HTR-8/SVneo (cell line): ENCODE results near the gene ATP2C2.
"Not testable (repeated sequence)": the region's sequence is repeated elsewhere in the genome, so short reads cannot be mapped to it uniquely, and the experiment has no call there.

ENCODE experiments used
- DNase-seq: peaks from one replicate; pipeline ENCODE4 v3.0.0; 2011; ENCODE audit warnings: low spot score, mixed read lengths; ENCODE audit not compliant: insufficient read length
- FAIRE-seq: peaks from 2 replicates; lab custom pipeline; 2011; peaks lifted over from hg19 to GRCh38; lab: Jason Lieb, UNC

The ATP2C2 gene

DNA sequence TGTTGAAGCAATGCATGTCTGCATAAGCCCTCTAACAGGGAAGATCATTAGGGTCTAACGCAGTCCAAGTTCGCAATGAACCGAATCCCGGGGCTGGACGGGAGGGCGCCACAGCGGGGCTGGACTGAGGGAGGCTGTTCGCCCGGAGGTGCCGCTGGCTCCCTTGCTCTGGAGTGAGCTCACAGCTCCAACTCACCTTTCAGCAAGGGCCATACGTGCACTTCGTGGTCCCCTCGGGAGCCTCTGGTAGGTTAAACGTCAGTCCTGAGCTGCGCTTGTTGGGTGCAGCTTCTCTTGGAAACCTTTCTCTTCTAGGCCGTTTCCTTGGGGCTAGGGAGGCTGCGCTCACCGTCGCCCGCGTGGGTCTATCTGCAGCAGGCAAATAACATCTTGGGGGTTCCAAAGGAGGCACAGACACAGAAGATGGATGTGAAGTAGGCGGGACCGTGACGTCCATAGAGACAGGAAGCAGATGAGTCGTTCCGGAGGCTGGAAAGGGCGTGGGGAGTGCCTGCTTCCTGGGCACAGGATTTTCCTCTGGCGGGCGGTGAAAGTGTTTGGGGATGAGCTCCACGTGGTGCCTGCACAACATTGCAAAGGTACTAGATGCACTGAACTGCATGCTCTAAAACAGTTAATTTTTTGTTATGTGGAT, 21.9 kb downstream of the ATP2C2 start:
- DNase-seq = no peak
- no peak for FAIRE-seq

DNA sequence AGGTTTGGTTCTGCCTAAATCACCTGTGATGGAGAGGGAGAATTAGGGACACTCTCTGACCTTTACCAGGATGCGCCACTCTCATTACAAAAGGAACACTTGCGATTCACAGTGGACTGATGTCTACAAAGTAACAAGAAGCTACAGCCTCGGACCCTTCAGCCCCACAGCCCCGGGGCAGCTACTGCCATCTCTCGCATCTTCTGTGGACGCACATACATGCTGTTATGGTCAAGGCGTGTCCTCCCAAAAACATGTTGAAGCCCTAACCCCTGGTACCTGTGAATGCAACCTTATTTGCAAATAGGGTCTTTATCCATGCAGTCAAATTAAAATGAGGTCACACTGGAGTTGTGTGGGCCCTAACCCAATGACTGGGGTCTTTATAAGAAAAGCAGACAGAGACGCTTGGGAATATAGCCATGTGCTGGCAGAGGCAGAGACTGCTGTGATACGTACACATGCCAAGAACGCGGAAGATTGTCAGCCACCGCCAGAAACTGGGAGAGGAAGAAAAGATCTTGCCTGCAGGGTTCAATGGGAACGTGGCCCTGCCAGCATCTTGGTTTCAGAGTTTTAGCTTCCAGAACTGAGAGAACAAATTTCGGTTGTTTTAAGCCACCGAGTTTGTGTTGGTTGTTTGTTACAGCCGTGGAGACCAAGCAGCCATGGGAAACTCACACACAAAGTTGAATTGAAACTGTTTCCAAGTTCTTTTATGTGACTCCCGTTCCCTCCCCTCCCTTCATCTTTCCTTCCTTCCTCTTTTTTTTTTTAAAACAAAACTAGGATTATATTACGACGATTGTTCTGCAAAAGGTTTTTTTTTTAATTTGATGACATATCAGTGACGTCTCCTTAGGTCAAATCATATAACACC, 23.1 kb downstream of the ATP2C2 start:
- DNase-seq = no peak
- no peak for FAIRE-seq

DNA sequence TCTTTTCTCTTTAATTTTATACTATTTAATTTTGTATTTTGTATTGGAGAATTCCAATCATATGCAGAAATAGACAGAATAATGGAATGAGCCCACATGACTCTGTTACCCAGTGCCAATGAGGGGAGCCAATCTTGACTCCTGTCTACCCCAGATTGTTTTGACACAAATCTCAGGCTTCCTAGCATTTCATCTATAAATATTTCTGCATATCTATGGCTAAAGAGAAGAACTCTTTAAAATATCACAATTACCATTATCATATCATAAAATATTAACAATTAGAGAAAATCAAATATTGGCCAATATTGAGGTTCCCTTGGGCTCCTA, 23.7 kb downstream of the ATP2C2 start:
- FAIRE-seq = no peak
- no peak for DNase-seq

DNA sequence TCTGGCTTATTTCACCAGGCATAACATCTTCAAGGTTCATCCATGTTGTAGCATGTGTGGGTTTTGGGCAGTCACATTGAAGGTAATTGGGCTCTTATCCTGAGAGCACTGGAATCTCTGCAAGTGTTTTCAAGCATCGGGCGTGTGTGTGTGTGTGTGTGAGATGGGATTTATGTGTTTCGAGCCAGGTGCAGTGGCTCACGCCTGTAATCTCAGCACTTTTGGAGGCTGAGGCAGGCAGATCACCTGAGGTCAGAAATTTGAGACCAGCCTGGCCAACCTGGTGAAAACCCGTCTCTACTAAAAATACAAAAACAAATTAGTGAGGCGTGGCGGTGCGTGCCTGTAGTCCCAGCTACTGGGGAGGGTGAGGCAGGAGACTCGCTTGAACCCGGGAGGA, 27.7 kb downstream of the ATP2C2 start:
- DNase-seq, FAIRE-seq: not testable (repeated sequence)

DNA sequence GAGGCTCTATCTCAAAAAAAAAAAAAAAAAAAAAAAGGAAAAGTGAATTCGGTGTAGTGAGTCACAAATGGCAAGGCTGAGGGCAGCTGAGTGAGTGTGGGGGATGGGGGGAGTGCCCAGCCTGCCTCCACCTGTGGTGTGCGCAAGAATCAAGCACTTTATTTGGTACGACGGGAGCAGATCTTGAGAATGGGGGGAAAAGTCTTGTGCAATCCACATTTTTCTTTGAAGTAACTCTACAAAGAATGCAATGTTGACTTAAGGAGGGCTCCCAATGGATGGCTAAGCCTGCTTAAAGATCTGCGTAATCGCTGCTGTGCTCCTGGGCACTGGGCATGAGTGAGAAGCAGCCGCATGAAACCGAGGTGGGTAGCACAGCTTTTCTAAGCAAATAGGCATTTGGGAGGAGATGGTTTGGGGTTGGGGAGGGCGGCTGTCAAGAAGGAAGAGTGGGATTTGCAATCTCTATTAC, 28.2 kb downstream of the ATP2C2 start:
- FAIRE-seq (no peak), DNase-seq (no peak)

DNA sequence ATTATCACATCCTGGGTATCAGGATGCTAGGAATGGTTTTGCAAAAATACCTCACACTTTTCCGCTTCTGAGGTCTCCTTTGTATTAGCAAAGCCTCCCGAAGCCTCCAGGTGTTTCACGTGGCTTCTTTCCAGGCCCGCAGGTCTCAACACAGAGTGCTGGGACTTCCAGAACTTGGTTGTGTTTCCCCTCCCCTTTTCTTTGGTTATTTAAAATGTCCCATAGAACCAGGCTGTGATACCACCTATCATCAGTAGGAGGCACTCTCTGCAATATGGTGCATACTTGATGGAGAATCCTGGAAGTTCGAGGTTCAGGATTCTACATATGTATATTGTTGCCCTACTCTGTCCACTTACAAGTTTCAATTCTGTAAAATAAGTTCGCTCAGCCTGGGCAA, 28.8 kb downstream of the ATP2C2 start:
- DNase-seq (no peak), FAIRE-seq (no peak)

DNA sequence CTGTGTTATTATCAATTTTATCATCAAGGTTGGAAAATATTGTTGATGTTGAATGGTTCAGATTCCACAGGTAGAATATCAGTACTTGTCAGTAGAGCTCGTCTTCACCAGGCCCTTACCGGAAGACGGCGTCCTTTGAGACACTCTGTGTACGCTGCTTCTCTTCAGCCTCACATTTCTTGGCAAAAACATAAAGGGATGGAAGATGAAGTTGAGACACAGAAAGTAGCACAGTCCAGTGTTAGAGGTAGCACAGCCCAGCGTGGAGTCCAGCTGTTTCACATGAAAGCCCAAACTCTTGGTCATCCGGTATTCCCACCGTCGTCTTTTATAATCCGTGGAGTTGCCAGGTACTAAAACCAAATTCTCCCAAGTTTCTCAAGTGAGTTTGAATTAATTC, 30.4 kb downstream of the ATP2C2 start:
- FAIRE-seq = no peak
- DNase-seq = no peak

DNA sequence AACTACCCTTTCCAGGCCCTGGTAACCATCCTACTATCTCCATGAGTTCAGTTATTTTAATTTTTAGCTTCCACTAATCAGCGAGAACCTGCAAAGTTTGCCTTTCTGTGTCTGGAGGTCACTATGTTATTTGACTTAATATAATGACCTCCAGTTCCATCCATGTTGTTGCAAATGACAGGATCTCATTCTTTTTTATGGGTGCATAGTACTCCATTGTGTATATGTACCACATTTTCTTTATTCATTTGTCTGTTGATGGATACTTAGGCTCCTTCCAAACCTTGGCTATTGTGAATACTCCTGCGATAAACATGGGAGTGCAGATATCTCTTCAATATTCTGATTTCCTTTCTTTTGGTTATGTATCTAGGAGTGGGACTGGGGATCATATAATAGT, 31.6 kb downstream of the ATP2C2 start:
- not testable (repeated sequence) for DNase-seq, FAIRE-seq

DNA sequence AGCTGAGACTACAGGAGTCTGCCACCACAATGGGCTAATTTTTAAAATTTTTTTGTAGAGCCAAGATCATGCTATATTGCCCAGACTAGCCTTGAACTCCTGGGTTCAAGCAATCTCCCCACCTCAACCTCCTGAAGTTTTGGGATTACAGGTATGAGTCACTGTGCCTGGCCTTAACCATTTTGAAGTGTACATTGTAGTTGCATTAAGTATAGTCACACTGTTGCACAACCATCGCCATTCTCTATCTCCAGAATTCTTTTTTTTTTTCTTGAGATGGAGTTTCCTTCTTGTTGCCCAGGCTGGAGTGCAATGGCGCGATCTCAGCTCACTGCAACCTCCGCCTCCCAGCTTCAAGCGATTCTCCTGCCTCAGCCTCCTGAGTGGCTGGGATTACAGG, 35.1 kb downstream of the ATP2C2 start:
- FAIRE-seq, DNase-seq: not testable (repeated sequence)

DNA sequence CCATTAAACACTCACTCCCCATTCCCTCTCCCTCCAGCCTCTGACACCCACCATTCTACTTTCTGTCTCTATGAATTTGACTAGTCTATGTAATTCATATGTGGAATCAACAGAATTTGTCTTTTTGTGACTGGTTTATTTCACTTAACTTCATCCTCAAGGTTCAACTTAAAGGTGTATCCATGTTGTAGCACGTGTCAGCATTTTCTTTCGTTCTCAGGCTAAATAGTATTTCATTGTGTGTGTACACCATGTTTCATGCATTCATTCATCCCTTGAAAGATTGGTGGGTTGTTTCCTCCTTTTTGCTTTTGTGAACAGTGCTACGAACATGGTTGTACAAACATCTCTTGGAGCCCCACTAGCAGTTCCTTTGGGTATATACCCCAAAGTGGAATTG, 36.0 kb downstream of the ATP2C2 start:
- DNase-seq (no peak), FAIRE-seq (no peak)

DNA sequence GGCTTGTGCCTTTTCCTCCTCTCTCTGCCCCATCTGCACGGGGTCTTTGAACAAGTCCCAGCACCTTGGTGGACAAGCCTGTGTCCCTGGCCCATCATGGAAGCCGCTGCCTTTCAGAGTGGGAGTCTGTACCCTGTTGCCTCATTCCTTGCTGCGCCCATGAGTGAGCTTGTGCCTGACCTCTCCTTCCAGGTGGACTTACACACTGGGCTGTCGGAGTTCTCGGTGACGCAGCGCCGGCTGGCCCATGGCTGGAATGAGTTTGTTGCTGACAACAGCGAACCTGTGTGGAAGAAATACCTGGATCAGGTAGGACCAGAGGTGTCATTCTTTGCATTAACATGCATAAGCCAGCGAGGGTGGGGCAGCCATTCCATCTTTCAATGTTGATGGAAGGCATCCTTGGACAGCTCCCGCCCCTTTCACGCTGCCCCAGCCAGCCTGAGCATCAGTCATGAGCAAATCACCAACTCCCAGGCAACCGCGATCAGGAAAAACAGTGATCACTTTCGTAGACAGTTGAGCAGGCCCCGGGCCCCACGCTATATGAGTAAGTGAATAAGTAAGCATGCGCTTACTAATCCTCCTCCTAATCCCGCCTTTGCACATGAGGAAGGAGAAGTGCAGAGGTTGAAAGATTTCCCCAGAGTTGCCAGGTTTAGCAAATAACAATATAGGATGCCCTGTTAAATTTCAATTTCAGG, 36.8 kb downstream of the ATP2C2 start:
- DNase-seq (no peak), FAIRE-seq (no peak)

DNA sequence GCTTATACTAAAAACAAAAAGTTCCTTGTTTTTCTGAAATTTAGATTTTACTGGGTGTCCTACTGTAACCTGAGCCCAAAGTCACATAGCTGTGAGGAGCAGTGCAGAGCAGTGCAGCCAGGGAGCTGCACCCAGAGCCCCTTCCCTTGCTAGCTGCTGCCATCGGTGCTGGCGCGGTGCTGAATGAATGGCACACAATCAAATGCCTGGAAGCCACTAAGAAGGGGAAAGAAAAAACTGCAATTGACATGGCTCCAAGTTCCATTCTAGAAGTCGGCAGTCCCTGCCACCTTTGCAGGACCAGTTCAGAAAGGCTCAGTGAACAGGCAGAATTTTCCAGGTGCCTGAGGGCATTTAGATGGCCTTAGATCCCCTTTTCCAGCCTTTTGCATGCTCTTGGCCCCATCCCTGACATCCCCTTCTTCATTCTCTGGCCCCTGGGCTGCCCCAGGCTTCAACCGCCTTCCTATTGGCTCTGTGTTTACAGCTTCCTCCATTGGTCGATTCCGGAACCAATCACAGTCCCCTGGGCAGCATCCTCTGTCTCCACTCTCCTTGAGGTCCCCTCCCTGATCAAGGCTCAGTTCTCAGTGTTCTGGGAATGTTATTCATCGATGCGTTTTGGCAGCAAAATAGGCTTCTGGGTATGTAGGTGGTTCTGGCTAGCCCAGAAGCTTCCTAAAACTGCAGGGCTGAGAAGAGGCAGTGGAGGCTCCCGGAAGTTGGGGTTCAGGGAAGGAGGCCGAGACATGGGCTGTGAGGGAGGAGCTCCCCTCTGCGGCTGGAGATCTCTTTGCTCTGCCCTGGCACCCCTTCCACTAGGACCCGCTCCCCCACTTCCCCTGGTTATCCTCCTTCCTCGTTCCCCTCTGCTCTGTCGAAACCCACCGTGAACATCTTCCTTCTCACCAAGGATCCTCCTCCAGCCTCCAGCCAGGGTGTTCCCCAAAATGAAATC, 37.9 kb downstream of the ATP2C2 start:
- DNase-seq (no peak), FAIRE-seq (no peak)

DNA sequence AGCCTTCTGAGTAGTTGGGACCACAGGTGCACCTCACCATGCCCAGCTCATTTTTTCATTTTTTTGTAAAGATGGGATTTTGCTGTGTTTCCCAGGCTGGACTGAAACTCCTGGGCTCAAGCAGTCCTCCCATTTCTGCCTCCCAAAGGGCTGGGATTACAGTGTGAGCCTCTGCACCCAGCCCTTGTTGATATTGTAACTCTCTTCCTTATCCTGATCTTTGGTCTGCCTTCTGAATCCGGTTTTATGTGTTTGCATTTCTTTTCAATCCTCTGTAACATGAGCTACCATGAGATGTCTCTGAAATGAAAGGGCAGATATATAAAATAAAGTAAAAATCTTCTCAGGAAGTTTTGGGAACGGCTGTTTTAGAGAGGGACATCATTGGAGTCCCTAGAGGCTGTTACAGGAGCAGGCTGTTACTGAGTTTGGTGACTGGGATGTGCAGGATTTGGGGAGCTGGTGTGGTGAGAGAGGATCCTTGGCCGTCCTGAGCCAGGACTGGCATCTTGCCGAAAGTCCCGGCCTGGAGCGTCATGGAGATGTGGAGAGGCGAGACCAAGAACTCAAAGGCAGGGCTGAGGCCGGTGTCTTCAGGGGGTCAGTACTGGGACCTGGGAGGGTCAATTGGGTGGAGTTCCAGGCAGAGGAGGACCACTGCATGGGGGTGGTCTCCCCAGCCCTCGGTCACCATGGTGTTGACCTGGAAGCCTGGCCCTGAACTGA, 39.4 kb downstream of the ATP2C2 start:
- FAIRE-seq (no peak), DNase-seq (no peak)

DNA sequence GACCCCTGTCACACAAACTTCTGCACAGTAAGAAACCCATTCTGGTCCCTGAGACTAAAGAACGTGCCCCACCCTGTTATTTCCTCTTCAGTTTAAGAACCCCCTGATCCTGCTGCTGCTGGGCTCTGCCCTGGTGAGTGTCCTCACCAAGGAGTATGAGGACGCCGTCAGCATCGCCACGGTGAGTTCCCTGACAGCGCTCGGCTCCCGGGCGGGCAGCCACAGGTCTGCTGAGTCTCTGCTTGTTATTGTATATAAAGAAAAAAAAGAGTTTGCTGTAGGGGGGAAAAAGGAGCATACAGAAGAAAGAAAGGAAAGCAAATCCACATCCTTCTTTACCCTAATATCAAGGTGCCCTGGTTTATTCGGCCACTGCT, 40.0 kb downstream of the ATP2C2 start:
- DNase-seq (no peak), FAIRE-seq (no peak)

DNA sequence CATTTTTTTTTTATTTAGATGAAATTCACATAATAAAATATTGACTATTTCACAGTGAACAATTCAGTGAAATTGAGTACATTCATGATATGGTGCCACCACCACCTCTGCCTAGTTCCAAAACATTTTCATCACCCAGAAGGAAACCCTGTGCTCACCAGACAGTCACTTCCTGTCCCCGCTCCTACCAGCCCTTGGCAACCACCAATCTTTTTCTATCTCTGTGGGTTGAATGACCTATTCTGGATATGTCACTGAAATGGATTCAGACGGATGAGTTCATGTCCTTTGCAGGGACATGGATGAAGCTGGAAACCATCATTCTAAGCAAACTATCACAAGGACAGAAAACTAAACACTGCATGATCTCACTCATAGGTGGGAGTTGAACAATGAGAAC, 40.5 kb downstream of the ATP2C2 start:
- no peak for FAIRE-seq
- DNase-seq = no peak

DNA sequence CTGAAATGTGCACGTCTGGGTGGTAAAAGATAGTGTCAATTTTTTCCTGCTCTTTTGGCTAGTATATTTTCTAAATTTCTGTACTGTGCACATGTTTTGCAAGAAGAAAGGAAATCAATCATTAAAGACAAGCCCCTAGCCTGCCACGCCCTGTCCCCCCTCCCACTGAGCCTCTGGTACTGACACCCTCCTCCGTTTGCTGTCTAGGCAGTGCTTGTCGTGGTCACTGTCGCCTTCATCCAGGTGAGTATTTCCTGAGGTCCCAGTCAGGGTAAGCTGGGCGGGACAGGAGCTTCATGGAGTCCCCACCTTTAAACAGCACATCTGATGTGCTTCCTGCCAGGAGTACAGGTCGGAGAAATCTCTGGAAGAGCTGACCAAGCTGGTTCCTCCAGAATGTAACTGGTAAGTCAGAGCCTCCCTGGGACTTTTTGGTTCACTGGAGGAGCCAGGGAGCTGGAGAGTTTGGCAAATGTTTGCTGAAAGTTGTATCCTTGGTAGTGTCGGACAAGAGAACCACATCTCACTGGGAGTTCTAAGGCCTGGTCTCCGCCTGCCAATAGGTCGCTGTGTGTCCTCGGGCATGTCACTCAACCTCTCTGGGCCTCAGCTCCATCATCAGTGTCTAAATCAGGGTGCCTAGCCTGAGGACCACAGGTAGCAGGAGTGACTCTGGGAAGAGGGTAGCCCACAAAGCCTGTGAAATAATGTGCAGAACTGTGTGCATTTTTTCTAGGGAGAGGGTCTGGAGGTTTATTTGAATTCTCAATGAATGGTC, 42.2 kb downstream of the ATP2C2 start:
- FAIRE-seq = no peak

DNA sequence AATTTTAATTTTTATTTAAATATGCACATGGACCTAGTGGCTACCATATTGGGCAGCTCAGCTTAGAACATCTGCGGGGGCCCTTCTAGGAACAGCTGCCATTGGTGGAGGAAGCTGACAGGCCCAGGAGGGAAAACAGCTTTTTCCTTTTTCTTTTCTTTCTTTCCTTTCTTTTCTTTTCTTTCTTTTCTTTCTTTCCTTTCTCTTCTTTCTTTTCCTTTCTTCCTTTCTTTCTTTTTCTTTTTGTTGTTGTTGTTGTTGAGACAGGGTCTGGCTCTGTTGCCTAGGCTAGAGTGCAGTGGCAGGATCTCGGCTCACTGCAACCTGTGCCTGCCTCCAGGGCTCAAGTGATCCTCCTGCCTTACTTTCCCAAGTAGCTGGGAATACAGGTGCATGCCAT, 43.4 kb downstream of the ATP2C2 start:
- DNase-seq (no peak), FAIRE-seq (no peak)

More for the DNA sequence above, 42.2 kb downstream of the ATP2C2 start:
- DNase-seq = no peak

DNA sequence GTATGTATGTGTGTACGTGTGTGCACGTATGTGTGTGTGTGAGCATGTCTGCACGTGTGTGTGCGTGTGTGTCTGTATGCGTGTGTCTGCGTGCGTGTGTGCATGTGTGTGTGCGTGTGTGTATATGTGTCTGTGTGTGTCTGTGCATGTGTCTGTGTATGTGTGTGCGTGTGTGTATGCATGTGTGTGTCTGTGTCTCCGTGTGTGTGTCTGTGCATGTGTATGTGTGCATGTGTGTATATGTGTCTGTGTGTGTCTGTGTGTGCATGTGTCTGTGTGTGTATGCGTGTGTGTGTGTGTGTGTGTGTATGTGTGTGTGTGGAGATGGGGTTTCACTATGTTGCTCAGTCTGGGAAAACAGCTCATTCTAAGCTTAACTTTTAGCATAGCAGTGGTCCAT, 43.9 kb downstream of the ATP2C2 start:
- FAIRE-seq (peak; percentile 81), DNase-seq (no peak)
